Endothelial cell of umbilical vein (primary cell): Measurements from ENCODE around the gene IMPACT. TPM values are rescaled to one million over a fixed set of nuclear protein-coding genes. Genes with fewer than 3 reads are reported as not detected.

Experiments used
- BruUV-seq: library from RNA; stranded (reverse); fragments of 400-500 nt; replicated peaks from 2 replicates; lab custom pipeline; 2021; lab: Mats Ljungman, UMichigan
- CTCF ChIA-PET: fragments of 300-600, 350-600 bp; sonication (Branson Sonifier 250); formaldehyde crosslinking; loops from one replicate; lab custom pipeline; 2021; ENCODE audit warnings: antibody characterized with exemption, inconsistent platforms; lab: Charles Lee
- POLR2A ChIA-PET: fragments of 300-600, 350-600 bp; sonication (Branson Sonifier 250); formaldehyde crosslinking; loops from one replicate; lab custom pipeline; 2021; ENCODE audit warnings: antibody characterized with exemption, inconsistent platforms; lab: Charles Lee
- DNase-seq: peaks from one replicate; pipeline ENCODE4 v3.0.0-alpha.2; 2011; ENCODE audit warnings: low read depth, low spot score
- FAIRE-seq: peaks from 2 replicates; lab custom pipeline; 2011; peaks lifted over from hg19 to GRCh38; lab: Jason Lieb, UNC
- H2AFZ ChIP-seq: 2 replicates; pipeline ENCODE4 v1.6.0; 2012; ENCODE audit warnings: low read depth, low read length, control low read depth, inconsistent platforms
- H3K27ac ChIP-seq: 2 replicates; pipeline ENCODE4 v1.5.1; 2011; ENCODE audit warnings: low read depth, mild to moderate bottlenecking, control low read depth, low read length, moderate library complexity; ENCODE audit not compliant: insufficient read depth
- H3K27me3 ChIP-seq, 2 experiments: 2 replicates each; pipeline versions ENCODE4 v1.6.0 to v1.6.1; 2011; ENCODE audit warnings: low read length in 2 of 2, mixed read lengths in 1 of 2; ENCODE audit not compliant: control insufficient read depth in 2 of 2, insufficient read depth in 2 of 2
- H3K36me3 ChIP-seq, 2 experiments: 2 replicates in 1 of 2; 3 replicates in 1 of 2; pipeline ENCODE4 v1.5.1; 2011; ENCODE audit warnings: low read length in 2 of 2, mild to moderate bottlenecking in 1 of 2, moderate library complexity in 1 of 2; ENCODE audit not compliant: control insufficient read depth in 2 of 2, insufficient read depth in 2 of 2; ENCODE audit errors: extremely low read depth in 1 of 2
- H3K4me1 ChIP-seq: 3 replicates; pipeline ENCODE4 v1.5.1; 2011; ENCODE audit warnings: mild to moderate bottlenecking, low read length; ENCODE audit not compliant: control insufficient read depth, insufficient read depth; ENCODE audit errors: extremely low read depth
- H3K4me2 ChIP-seq: 2 replicates; pipeline ENCODE4 v1.6.1; 2011; ENCODE audit warnings: low read length, control low read depth, mixed read lengths; ENCODE audit not compliant: insufficient read depth
- H3K4me3 ChIP-seq, 3 experiments: fragments of 200-600 bp in 1 of 3; sonication (generic), shearing (Covaris generic) in 1 of 3; replicated peaks in 1 of 3; 2 replicates each; pipeline ENCODE4 v1.5.1; 2011 to 2016; ENCODE audit warnings: control low read depth in 3 of 3, low read length in 3 of 3, mild to moderate bottlenecking in 2 of 3, inconsistent platforms in 1 of 3, low read depth in 1 of 3, moderate library complexity in 1 of 3; ENCODE audit not compliant: insufficient read depth in 1 of 3
- H3K79me2 ChIP-seq: 2 replicates; pipeline ENCODE4 v1.6.0; 2012; ENCODE audit warnings: low read length, inconsistent platforms; ENCODE audit not compliant: control insufficient read depth, insufficient read depth
- H3K9ac ChIP-seq: replicated peaks from 2 replicates; pipeline ENCODE3; 2011; ENCODE audit warnings: low read length, control low read depth; ENCODE audit not compliant: insufficient read depth; ENCODE audit errors: extremely low read depth
- H3K9me1 ChIP-seq: replicated peaks from 3 replicates; pipeline ENCODE4 v1.6.0; 2011; ENCODE audit warnings: mild to moderate bottlenecking, low read length; ENCODE audit not compliant: control insufficient read depth, insufficient read depth; ENCODE audit errors: extremely low read depth
- H3K9me3 ChIP-seq: replicated peaks from 2 replicates; pipeline ENCODE4 v1.5.1; 2012; ENCODE audit warnings: low read length, inconsistent platforms; ENCODE audit not compliant: control insufficient read depth, insufficient read depth
- H4K20me1 ChIP-seq: replicated peaks from 2 replicates; pipeline ENCODE3; 2011; ENCODE audit warnings: mild to moderate bottlenecking, low read length; ENCODE audit not compliant: control insufficient read depth, insufficient read depth; ENCODE audit errors: extremely low read depth
- EZH2 ChIP-seq: IDR thresholded peaks from 2 replicates; pipeline ENCODE4 v1.6.1; 2012; ENCODE audit warnings: borderline replicate concordance, low read depth, mild to moderate bottlenecking, moderate library complexity, low read length, inconsistent platforms; ENCODE audit not compliant: severe bottlenecking
- FOS ChIP-seq: IDR thresholded peaks from 2 replicates; pipeline ENCODE4 v1.6.1; 2011; ENCODE audit warnings: mild to moderate bottlenecking, low read length, moderate library complexity, borderline replicate concordance; ENCODE audit not compliant: insufficient read depth
- GATA2 ChIP-seq: IDR thresholded peaks from 2 replicates; pipeline ENCODE4 v1.7.0; 2011; ENCODE audit warnings: low read depth, mild to moderate bottlenecking, moderate library complexity, mixed read lengths, low read length; ENCODE audit not compliant: insufficient read length, insufficient read depth
- JUN ChIP-seq: IDR thresholded peaks from 2 replicates; pipeline ENCODE4 v1.6.1; 2011; ENCODE audit warnings: borderline replicate concordance, low read depth; ENCODE audit not compliant: insufficient read length, insufficient read depth
- MYC ChIP-seq: IDR thresholded peaks from one replicate; pipeline ENCODE4 v1.6.1; 2011; ENCODE audit warnings: mild to moderate bottlenecking, low read depth, low read length
- POLR2AphosphoS5 ChIP-seq: IDR thresholded peaks from 2 replicates; pipeline ENCODE4 v1.6.1; 2012; ENCODE audit warnings: low read depth, mild to moderate bottlenecking, control low read depth, low read length, moderate library complexity; ENCODE audit not compliant: insufficient read depth
- dilution Hi-C: fragments of 300-500 bp; cut with MboI; formaldehyde crosslinking; loops from one replicate; pipeline ENCODE4 v1.15.0; 2019; ENCODE audit warnings: low sequenced_read_pairs; ENCODE audit not compliant: extremely low pct_ligation_motif_present
- intact Hi-C: fragments of 100-400 bp; cut with micrococcal nuclease; formaldehyde crosslinking; loops from one replicate; pipeline ENCODE4 v1.10.0; 2022
- polyA plus RNA-seq, 4 experiments: library from polyadenylated mRNA; depleted of rRNA in 3 of 4; stranded (reverse) in 3 of 4; unstranded in 1 of 4; fragments of >200 nt; gene quantifications; 2 replicates each; pipeline versions ENCODE4 v1.2.1 to v1.2.3, GENCODE V29; 2011 to 2012; ENCODE audit warnings: missing spikeins in 1 of 4
- total RNA-seq: library from RNA; stranded (reverse); gene quantifications from 2 replicates; pipeline ENCODE4 v1.2.3, GENCODE V29; 2021
- TF ChIP-seq, protein P1 (sequence below), 2 donors: IDR thresholded peaks; 1 replicate in 1 of 2; 2 replicates in 1 of 2; pipeline ENCODE4 v1.5.1; 2011; ENCODE audit warnings: low read length in 2 of 2, mild to moderate bottlenecking in 2 of 2, moderate library complexity in 2 of 2, control low read depth in 1 of 2, inconsistent platforms in 1 of 2, low read depth in 1 of 2; ENCODE audit not compliant: insufficient read depth in 1 of 2; ENCODE audit errors: extremely low read depth in 1 of 2
- TF ChIP-seq, protein P2 (sequence below): IDR thresholded peaks from 2 replicates; pipeline ENCODE4 v1.6.1; 2011; ENCODE audit not compliant: insufficient read depth, insufficient read length

IMPACT gene
- total and polyA plus RNA-seq, 2 donors (not counting 3 experiments of a cell fraction or from before 2014, with no cell fraction given): 15.4 to 28.6 TPM

DNA sequence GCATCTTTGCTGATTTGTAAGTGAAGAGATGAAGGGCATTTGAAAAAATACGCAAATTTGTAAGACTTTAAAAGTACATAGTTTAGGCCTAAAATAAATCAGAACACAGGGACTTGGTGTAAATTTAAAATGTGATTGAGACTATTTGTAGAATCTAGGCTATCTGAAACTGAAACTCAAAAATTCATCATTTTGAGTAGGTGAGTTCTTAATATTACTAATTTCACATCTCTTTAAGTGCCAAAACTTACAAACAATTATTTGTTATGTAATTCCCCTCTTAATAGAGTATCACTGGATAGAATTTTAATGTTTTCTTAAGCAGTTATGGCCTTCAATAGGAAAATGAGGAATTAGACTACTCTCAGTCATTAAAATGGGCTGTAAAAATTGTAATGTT is 20.0 kb downstream of the IMPACT start:
- ChIA-PET POLR2A (no interaction called here), CTCF (interaction anchor here (0.8 to 2.2 kb wide), 7 partner anchors 12 to 87 kb away, joined by 3 to 13 read pairs (median 3); partner anchors contain the start of genes HRH4 and OSBPL1A)
- Histone ChIP-seq H3K9me3 (no peaks in the 10 kb centered on the region), H3K27ac (no peak overlapping the region), H4K20me1 (no peaks in the 10 kb centered on the region), H3K9me1 (no peaks in the 10 kb centered on the region), H3K4me1 (no peaks in the 10 kb centered on the region), H3K36me3 (peaks cover 6 to 12% of the 10 kb centered on the region in 2 experiments), H3K9ac (no peak overlapping the region), H3K4me2 (no peak overlapping the region), H3K27me3 (no peaks in the 10 kb centered on the region), H3K4me3 (no peak overlapping the region), H2AFZ (no peak overlapping the region), H3K79me2 (no peaks in the 10 kb centered on the region)
- DNase-seq: no peak
- TF ChIP-seq GATA2: no peak
- TF ChIP-seq, protein P1, sequence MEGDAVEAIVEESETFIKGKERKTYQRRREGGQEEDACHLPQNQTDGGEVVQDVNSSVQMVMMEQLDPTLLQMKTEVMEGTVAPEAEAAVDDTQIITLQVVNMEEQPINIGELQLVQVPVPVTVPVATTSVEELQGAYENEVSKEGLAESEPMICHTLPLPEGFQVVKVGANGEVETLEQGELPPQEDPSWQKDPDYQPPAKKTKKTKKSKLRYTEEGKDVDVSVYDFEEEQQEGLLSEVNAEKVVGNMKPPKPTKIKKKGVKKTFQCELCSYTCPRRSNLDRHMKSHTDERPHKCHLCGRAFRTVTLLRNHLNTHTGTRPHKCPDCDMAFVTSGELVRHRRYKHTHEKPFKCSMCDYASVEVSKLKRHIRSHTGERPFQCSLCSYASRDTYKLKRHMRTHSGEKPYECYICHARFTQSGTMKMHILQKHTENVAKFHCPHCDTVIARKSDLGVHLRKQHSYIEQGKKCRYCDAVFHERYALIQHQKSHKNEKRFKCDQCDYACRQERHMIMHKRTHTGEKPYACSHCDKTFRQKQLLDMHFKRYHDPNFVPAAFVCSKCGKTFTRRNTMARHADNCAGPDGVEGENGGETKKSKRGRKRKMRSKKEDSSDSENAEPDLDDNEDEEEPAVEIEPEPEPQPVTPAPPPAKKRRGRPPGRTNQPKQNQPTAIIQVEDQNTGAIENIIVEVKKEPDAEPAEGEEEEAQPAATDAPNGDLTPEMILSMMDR (IDR thresholded peaks at IDR 0.05; ENCODE audit: extremely low read depth in 1 of 2, insufficient read depth in 1 of 2, low read depth in 1 of 2, low read length in 2 of 2): no peak
- no peak for TF ChIP-seq EZH2
- no peak for TF ChIP-seq MYC
- TF ChIP-seq POLR2AphosphoS5: no peak
- TF ChIP-seq JUN: no peak
- TF ChIP-seq FOS: no peak
- TF ChIP-seq, protein P2, sequence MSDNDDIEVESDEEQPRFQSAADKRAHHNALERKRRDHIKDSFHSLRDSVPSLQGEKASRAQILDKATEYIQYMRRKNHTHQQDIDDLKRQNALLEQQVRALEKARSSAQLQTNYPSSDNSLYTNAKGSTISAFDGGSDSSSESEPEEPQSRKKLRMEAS: no peak
- intact Hi-C loops: no loop called here
- dilution Hi-C loops: no loop called here
- no peak for FAIRE-seq
- BruUV-seq: no TSS peak
